Gastroesophageal sphincter (tissue), 3 donors: ENCODE data around the gene ATG4C.
A peak's percentile ranks its signal among the peaks of the same experiment; 100 is the strongest.

Source experiments
- CTCF ChIP-seq, 4 experiments: fragments of 200-600 bp in 2 of 4; fragments of 450-650 bp in 2 of 4; sonication (generic) in 1 of 4; IDR thresholded peaks; one replicate each; pipeline ENCODE4 v1.5.1; 2017 to 2019; ENCODE audit warnings: antibody characterized with exemption in 4 of 4, mild to moderate bottlenecking in 2 of 4, moderate library complexity in 2 of 4
- EP300 ChIP-seq: sonication (generic); formaldehyde crosslinking; IDR thresholded peaks from one replicate; pipeline ENCODE4 v1.6.1; 2017; ENCODE audit warnings: antibody characterized with exemption, mild to moderate bottlenecking
- POLR2A ChIP-seq, 2 donors: fragments of 450-650 bp; IDR thresholded peaks; one replicate each; pipeline ENCODE4 v1.6.1; 2017; ENCODE audit warnings: antibody characterized with exemption in 2 of 2, mild to moderate bottlenecking in 2 of 2, moderate library complexity in 1 of 2

- TF ChIP-seq CTCF (IDR thresholded peaks at IDR 0.05) (peak; percentile 59 to 66 (median 62)), EP300 (no peak), POLR2A (IDR thresholded peaks at IDR 0.05) (no peak)
These were observed 57.7 kb downstream of the ATG4C start for GRCh38 chr1:62841587-62842169.
